ENCODE data around the gene SMCO1. TPM values are rescaled to one million over a fixed set of nuclear protein-coding genes. Genes with fewer than 3 reads are reported as not detected.

SMCO1 gene
- total RNA-seq, 1 donor from 2014 or later, result 89.9 TPM

Other genes starting within 250 kb of the SMCO1 start
- 89.6 TPM for gene PCYT1A, start 227.6 kb downstream of the SMCO1 start, total RNA-seq
- gene DYNLT2B, start 197.1 kb downstream of the SMCO1 start, total RNA-seq, result 3.2 TPM
- 0.27 TPM for gene TM4SF19, start 177.0 kb downstream of the SMCO1 start, total RNA-seq
- 33.3 TPM for gene UBXN7, start 82.9 kb downstream of the SMCO1 start, total RNA-seq
- gene RNF168, start 11.6 kb downstream of the SMCO1 start, total RNA-seq, result 21.3 TPM
- gene WDR53, start 53.2 kb upstream of the SMCO1 start, total RNA-seq, result 7.9 TPM
- gene FBXO45, start 53.3 kb upstream of the SMCO1 start, total RNA-seq, result 7.9 TPM
- gene NRROS, start 124.3 kb upstream of the SMCO1 start, total RNA-seq, result 2.4 TPM
- gene CEP19, start 196.9 kb upstream of the SMCO1 start, total RNA-seq, result 0.91 TPM
- 13.9 TPM for gene PIGX, start 197.0 kb upstream of the SMCO1 start, total RNA-seq
- gene PAK2, start 224.5 kb upstream of the SMCO1 start, total RNA-seq, result 40.6 TPM

Measured in Right ventricle myocardium superior (tissue), 1 donor.